Keratinocyte (primary cell): ENCODE results near the gene ADPGK. TPM values are rescaled to one million over a fixed set of nuclear protein-coding genes. Genes with fewer than 3 reads are reported as not detected.

Experiments
- DNase-seq: peaks from one replicate; pipeline ENCODE4 v3.0.0-alpha.2; 2011; ENCODE audit warnings: low read depth, missing footprints, low spot score
- FAIRE-seq: peaks from 2 replicates; lab custom pipeline; 2011; peaks lifted over from hg19 to GRCh38; lab: Jason Lieb, UNC
- H2AFZ ChIP-seq: 2 replicates; pipeline ENCODE4 v1.6.0; 2012; ENCODE audit warnings: low read length, control low read depth, inconsistent platforms; ENCODE audit not compliant: control insufficient read depth
- H3K27ac ChIP-seq: 2 replicates; pipeline ENCODE4 v1.5.1; 2011; ENCODE audit warnings: low read length; ENCODE audit not compliant: control insufficient read depth, insufficient read depth
- H3K27me3 ChIP-seq: 3 replicates; pipeline ENCODE4 v1.6.0; 2011; ENCODE audit warnings: low read length; ENCODE audit not compliant: control insufficient read depth, insufficient read depth; ENCODE audit errors: extremely low read depth
- H3K36me3 ChIP-seq, 2 experiments: 2 replicates in 1 of 2; 3 replicates in 1 of 2; pipeline ENCODE4 v1.5.1; 2011; ENCODE audit warnings: low read length in 2 of 2, mild to moderate bottlenecking in 1 of 2; ENCODE audit not compliant: control insufficient read depth in 2 of 2, insufficient read depth in 2 of 2; ENCODE audit errors: extremely low read depth in 1 of 2
- H3K4me1 ChIP-seq: 3 replicates; pipeline ENCODE4 v1.5.1; 2011; ENCODE audit warnings: low read length; ENCODE audit not compliant: control insufficient read depth, insufficient read depth; ENCODE audit errors: extremely low read depth
- H3K4me2 ChIP-seq: 3 replicates; pipeline ENCODE4 v1.6.0; 2011; ENCODE audit warnings: low read depth, low read length; ENCODE audit not compliant: control insufficient read depth, insufficient read depth; ENCODE audit errors: extremely low read depth
- H3K4me3 ChIP-seq, 3 experiments: fragments of 200-600 bp in 1 of 3; sonication (generic) in 1 of 3; 2 replicates in 2 of 3; 3 replicates in 1 of 3; pipeline ENCODE4 v1.5.1; 2011 to 2016; ENCODE audit warnings: low read length in 3 of 3, mild to moderate bottlenecking in 3 of 3, control low read depth in 2 of 3, inconsistent platforms in 1 of 3, low read depth in 1 of 3, mixed read lengths in 1 of 3, mixed run types in 1 of 3, moderate library complexity in 1 of 3; ENCODE audit not compliant: control insufficient read depth in 2 of 3, insufficient read depth in 2 of 3; ENCODE audit errors: extremely low read depth in 1 of 3
- H3K79me2 ChIP-seq: 2 replicates; pipeline ENCODE4 v1.6.0; 2012; ENCODE audit warnings: low read length; ENCODE audit not compliant: control insufficient read depth, insufficient read depth
- H3K9ac ChIP-seq: 3 replicates; pipeline ENCODE4 v1.6.0; 2011; ENCODE audit warnings: low read length; ENCODE audit not compliant: control insufficient read depth, insufficient read depth; ENCODE audit errors: extremely low read depth
- H3K9me1 ChIP-seq: 3 replicates; pipeline ENCODE4 v1.6.0; 2011; ENCODE audit warnings: low read length; ENCODE audit not compliant: control insufficient read depth, insufficient read depth; ENCODE audit errors: extremely low read depth
- H3K9me3 ChIP-seq: 2 replicates; pipeline ENCODE4 v1.5.1; 2012; ENCODE audit warnings: low read depth, low read length; ENCODE audit not compliant: control insufficient read depth
- H4K20me1 ChIP-seq: 3 replicates; pipeline ENCODE4 v1.6.0; 2011; ENCODE audit warnings: low read length; ENCODE audit not compliant: control insufficient read depth, insufficient read depth; ENCODE audit errors: extremely low read depth
- EZH2 ChIP-seq: IDR thresholded peaks from one replicate; pipeline ENCODE4 v1.6.1; 2012; ENCODE audit warnings: inconsistent platforms, mild to moderate bottlenecking, low read length, moderate library complexity
- dilution Hi-C: fragments of 300-500 bp; cut with MboI; formaldehyde crosslinking; loops from one replicate; pipeline ENCODE4 v1.7.0; 2020; ENCODE audit warnings: low sequenced_read_pairs; ENCODE audit not compliant: extremely low pct_ligation_motif_present
- polyA plus RNA-seq, 5 experiments: library from polyadenylated mRNA; depleted of rRNA in 3 of 5; stranded (reverse) in 3 of 5; stranded (forward) in 1 of 5; unstranded in 1 of 5; fragments of >200 nt; gene quantifications; 1 replicate in 1 of 5; 2 replicates in 3 of 5; 3 replicates in 1 of 5; pipeline versions ENCODE4 v1.2.1 to v1.2.3, GENCODE V29; 2011 to 2012; ENCODE audit warnings: missing spikeins in 2 of 5, low read depth in 1 of 5, low replicate concordance in 1 of 5
- TF ChIP-seq, protein P1 (sequence below), 3 experiments: IDR thresholded peaks in 1 of 3; conservative IDR thresholded peaks in 1 of 3; optimal IDR thresholded peaks in 1 of 3; 2 replicates in 2 of 3; 3 replicates in 1 of 3; pipeline versions ENCODE3 to v1.5.1; 2011; ENCODE audit warnings: low read length in 3 of 3, mild to moderate bottlenecking in 3 of 3, moderate library complexity in 2 of 3, control low read depth in 1 of 3, inconsistent platforms in 1 of 3; ENCODE audit not compliant: insufficient read depth in 2 of 3; ENCODE audit errors: extremely low read depth in 1 of 3

Gene ADPGK
- polyA plus RNA-seq, 1 donor (not counting 4 experiments of a cell fraction or from before 2014, with no cell fraction given), result 62.3 TPM

GRCh38 chr15:72826611-72827010 is 43.1 kb upstream of the ADPGK start:
- H3K36me3 ChIP-seq, result no peaks in the 10 kb centered on the region
- H3K4me2 ChIP-seq, result no peak overlapping the region
- DNase-seq, result no peak
- no peaks in the 10 kb centered on the region for H3K4me1 ChIP-seq
- no peaks in the 10 kb centered on the region for H3K9me3 ChIP-seq
- TF ChIP-seq, protein P1, sequence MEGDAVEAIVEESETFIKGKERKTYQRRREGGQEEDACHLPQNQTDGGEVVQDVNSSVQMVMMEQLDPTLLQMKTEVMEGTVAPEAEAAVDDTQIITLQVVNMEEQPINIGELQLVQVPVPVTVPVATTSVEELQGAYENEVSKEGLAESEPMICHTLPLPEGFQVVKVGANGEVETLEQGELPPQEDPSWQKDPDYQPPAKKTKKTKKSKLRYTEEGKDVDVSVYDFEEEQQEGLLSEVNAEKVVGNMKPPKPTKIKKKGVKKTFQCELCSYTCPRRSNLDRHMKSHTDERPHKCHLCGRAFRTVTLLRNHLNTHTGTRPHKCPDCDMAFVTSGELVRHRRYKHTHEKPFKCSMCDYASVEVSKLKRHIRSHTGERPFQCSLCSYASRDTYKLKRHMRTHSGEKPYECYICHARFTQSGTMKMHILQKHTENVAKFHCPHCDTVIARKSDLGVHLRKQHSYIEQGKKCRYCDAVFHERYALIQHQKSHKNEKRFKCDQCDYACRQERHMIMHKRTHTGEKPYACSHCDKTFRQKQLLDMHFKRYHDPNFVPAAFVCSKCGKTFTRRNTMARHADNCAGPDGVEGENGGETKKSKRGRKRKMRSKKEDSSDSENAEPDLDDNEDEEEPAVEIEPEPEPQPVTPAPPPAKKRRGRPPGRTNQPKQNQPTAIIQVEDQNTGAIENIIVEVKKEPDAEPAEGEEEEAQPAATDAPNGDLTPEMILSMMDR (optimal IDR thresholded peaks at IDR 0.05 in 1 of 3, IDR thresholded peaks at IDR 0.05 in 1 of 3, conservative IDR thresholded peaks at IDR 0.05 in 1 of 3; ENCODE audit: extremely low read depth in 1 of 3, insufficient read depth in 2 of 3, low read length in 3 of 3), result no peak
- TF ChIP-seq EZH2, result no peak
- no peak overlapping the region for H3K27ac ChIP-seq
- dilution Hi-C loops, result no loop called here
- no peaks in the 10 kb centered on the region for H4K20me1 ChIP-seq
- H2AFZ ChIP-seq, result no peak overlapping the region
- H3K9ac ChIP-seq, result no peak overlapping the region
- no peaks in the 10 kb centered on the region for H3K9me1 ChIP-seq
- no peak overlapping the region for H3K4me3 ChIP-seq
- no peaks in the 10 kb centered on the region for H3K79me2 ChIP-seq
- no peak for FAIRE-seq
- H3K27me3 ChIP-seq, result peaks cover 4% of the 10 kb centered on the region

- dilution Hi-C loops, result no loop called here
- H3K9me1 ChIP-seq, result no peaks in the 10 kb centered on the region
- H3K4me2 ChIP-seq, result no peak overlapping the region
These were observed 42.3 kb upstream of the ADPGK start for GRCh38 chr15:72825829-72826228.

More at GRCh38 chr15:72825829-72826228, 42.3 kb upstream of the ADPGK start:
- Histone ChIP-seq H3K9ac (no peak overlapping the region), H3K4me3 (no peak overlapping the region), H3K4me1 (no peaks in the 10 kb centered on the region), H2AFZ (no peak overlapping the region), H4K20me1 (no peaks in the 10 kb centered on the region), H3K36me3 (no peaks in the 10 kb centered on the region), H3K27ac (no peak overlapping the region), H3K79me2 (no peaks in the 10 kb centered on the region), H3K9me3 (no peaks in the 10 kb centered on the region), H3K27me3 (peaks cover 2% of the 10 kb centered on the region)
- DNase-seq (no peak), FAIRE-seq (no peak)
- TF ChIP-seq EZH2, result no peak
- TF ChIP-seq, protein P1 (optimal IDR thresholded peaks at IDR 0.05 in 1 of 3, IDR thresholded peaks at IDR 0.05 in 1 of 3, conservative IDR thresholded peaks at IDR 0.05 in 1 of 3; ENCODE audit: extremely low read depth in 1 of 3, insufficient read depth in 2 of 3, low read length in 3 of 3), result no peak
